ENCODE results near the gene AGRN.
A peak's percentile ranks its signal among the peaks of the same experiment; 100 is the strongest.

The AGRN gene

DNA sequence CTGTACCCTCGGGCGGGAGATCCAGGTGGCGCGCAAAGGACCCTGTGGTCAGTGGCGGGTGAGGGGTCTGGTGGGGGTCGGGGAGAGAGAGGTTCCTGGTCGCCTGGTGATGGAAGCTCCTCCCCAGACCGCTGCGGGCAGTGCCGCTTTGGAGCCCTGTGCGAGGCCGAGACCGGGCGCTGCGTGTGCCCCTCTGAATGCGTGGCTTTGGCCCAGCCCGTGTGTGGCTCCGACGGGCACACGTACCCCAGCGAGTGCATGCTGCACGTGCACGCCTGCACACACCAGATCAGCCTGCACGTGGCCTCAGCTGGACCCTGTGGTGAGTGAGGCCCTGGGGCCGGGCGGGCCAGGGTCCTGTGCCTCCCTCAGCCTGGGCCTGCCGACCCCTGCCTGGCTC is 23.5 kb downstream of the AGRN start:
- intact Hi-C loops (cut with DNase I) = no loop called here
- no peak for DNase-seq

DNA sequence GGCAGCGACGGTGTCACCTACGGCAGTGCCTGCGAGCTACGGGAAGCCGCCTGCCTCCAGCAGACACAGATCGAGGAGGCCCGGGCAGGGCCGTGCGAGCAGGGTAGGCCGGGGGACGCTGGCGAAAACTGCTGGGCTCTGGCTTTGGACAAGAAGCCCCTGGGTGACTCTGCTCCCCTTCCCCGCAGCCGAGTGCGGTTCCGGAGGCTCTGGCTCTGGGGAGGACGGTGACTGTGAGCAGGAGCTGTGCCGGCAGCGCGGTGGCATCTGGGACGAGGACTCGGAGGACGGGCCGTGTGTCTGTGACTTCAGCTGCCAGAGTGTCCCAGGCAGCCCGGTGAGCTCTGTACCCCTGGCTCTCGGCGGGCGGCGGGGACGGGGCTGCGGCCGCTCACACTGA is 24.0 kb downstream of the AGRN start:
- intact Hi-C loops (cut with DNase I) = no loop called here
- no peak for DNase-seq

DNA sequence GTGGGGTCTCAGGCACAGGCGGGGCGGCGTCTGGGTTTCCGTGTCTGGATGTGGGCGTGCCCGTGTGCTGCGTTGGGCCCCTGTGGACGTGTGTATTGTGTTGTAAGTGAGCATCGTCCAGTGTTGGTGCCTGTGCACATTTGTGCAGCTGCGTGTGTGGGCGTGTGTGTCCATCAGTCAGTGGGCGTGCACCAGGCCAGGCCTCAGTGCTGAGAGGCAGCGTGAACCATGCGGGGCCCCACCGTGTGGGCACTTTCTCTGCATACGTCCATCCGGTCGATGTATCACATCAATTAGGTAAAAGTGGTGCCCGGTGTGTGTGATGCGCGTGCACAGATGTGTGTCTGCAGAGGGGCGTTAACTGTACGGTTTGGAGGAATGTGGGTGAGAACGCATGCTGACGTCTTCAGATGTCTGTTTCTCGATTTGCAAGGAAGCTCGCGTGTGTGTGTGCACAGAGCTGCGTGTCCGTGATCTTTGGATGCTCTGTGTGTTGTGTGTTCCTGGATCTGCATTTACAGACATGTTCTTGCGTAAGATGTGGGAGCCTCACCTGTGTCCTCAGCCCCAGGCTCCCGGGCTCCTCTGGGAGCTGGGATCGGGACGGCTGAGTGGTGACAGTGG is 24.6 kb downstream of the AGRN start:
- intact Hi-C loops (cut with DNase I) = no loop called here
- no peak for DNase-seq

DNA sequence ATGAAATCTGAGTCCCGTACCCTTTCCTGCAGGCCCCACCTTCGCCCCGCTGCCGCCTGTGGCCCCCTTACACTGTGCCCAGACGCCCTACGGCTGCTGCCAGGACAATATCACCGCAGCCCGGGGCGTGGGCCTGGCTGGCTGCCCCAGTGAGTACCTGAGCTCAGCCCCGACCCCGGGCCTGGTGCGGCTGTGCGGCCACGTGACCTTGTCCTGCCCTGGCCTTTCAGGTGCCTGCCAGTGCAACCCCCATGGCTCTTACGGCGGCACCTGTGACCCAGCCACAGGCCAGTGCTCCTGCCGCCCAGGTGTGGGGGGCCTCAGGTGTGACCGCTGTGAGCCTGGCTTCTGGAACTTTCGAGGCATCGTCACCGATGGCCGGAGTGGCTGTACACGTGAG is 25.2 kb downstream of the AGRN start:
- DNase-seq = no peak
- intact Hi-C loops (cut with DNase I) = no loop called here

DNA sequence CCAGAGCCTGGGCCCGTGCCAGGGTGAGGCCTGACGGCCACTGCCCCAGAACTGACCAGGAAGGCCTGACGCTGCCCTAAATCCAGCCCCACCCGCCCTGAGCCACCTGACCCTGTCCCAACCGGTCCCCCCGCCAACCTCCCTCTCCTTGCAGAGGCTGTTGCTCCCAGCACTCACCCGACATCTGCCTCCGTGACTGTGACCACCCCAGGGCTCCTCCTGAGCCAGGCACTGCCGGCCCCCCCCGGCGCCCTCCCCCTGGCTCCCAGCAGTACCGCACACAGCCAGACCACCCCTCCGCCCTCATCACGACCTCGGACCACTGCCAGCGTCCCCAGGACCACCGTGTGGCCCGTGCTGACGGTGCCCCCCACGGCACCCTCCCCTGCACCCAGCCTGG is 26.3 kb downstream of the AGRN start:
- DNase-seq = no peak

DNA sequence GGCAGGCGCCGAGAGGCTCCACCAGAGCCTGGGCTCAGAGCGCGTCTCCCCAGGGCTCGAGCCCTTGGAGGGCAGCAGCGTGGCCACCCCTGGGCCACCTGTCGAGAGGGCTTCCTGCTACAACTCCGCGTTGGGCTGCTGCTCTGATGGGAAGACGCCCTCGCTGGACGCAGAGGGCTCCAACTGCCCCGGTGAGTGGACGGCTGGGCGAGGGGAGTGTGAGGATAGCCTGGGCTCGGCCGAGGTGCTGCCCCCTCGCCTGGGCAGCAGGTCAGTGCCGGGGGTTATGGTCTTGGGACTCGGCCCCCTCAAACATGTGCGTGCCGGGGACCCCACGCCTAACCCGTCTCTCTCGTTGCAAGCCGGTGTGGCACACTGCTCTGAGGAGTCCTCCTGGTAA is 26.8 kb downstream of the AGRN start:
- no peak for DNase-seq
- intact Hi-C loops (cut with DNase I) = no loop called here

More for the DNA sequence above, 26.3 kb downstream of the AGRN start:
- intact Hi-C loops (cut with DNase I) = no loop called here

DNA sequence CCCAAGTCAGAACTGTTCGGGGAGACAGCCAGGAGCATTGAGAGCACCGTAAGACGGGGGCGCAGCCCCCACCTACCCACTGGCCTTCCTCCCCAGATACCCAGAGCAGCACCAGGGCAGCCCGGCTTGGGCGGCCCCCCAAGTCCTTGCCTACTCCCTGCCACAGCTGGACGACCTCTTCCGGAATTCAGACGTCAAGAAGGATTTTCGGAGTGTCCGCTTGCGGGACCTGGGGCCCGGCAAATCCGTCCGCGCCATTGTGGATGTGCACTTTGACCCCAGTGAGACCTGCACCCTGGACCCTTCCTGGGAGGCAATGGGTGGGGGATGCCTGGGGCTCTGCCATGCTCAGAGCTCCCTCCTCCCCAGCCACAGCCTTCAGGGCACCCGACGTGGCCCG is 27.5 kb downstream of the AGRN start:
- no peak for DNase-seq
- intact Hi-C loops (cut with DNase I) = no loop called here

DNA sequence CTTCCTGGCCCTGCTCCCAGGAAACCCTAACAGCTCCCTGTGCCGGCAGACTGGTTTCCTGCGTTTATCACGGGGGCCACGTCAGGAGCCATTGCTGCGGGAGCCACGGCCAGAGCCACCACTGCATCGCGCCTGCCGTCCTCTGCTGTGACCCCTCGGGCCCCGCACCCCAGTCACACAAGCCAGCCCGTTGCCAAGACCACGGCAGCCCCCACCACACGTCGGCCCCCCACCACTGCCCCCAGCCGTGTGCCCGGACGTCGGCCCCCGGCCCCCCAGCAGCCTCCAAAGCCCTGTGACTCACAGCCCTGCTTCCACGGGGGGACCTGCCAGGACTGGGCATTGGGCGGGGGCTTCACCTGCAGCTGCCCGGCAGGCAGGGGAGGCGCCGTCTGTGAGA is 28.0 kb downstream of the AGRN start:
- intact Hi-C loops (cut with DNase I) = no loop called here
- DNase-seq = no peak

DNA sequence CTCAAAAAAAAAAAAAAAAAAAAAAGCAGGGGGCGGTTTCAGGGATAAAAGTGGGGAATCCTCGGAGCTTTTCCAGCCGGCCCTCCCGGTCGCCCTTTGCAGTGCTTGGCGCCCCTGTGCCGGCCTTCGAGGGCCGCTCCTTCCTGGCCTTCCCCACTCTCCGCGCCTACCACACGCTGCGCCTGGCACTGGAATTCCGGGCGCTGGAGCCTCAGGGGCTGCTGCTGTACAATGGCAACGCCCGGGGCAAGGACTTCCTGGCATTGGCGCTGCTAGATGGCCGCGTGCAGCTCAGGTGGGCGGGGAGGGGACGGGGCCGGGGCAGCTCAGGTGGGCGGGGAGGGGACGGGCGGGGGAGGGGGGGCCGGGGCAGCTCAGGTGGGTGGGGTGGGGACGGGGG is 28.8 kb downstream of the AGRN start:
- intact Hi-C loops (cut with DNase I) = no loop called here

DNA sequence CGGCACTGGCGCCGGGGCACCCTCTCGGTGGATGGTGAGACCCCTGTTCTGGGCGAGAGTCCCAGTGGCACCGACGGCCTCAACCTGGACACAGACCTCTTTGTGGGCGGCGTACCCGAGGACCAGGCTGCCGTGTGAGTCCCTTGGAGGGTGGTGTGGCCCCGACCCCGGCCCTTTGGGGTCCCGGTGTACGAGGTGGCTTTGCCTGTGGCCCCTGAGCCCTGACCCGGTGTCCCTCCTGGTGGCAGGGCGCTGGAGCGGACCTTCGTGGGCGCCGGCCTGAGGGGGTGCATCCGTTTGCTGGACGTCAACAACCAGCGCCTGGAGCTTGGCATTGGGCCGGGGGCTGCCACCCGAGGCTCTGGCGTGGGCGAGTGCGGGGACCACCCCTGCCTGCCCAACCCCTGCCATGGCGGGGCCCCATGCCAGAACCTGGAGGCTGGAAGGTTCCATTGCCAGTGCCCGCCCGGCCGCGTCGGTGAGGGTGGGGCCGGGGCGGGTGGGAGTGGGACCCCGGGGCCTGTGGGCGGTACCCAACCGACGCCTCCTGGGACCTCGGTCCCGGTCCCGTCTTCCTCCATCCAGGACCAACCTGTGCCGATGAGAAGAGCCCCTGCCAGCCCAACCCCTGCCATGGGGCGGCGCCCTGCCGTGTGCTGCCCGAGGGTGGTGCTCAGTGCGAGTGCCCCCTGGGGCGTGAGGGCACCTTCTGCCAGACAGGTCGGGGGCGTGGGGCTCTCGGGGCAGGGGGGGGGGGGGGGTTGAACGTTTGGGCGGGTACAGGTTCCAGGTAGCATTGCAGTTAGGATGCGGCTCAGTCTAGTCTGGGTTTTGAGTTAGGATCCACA is 29.6 kb downstream of the AGRN start:
- no peak for DNase-seq
- intact Hi-C loops (cut with DNase I) = no loop called here

More for the DNA sequence above, 28.8 kb downstream of the AGRN start:
- no peak for DNase-seq

DNA sequence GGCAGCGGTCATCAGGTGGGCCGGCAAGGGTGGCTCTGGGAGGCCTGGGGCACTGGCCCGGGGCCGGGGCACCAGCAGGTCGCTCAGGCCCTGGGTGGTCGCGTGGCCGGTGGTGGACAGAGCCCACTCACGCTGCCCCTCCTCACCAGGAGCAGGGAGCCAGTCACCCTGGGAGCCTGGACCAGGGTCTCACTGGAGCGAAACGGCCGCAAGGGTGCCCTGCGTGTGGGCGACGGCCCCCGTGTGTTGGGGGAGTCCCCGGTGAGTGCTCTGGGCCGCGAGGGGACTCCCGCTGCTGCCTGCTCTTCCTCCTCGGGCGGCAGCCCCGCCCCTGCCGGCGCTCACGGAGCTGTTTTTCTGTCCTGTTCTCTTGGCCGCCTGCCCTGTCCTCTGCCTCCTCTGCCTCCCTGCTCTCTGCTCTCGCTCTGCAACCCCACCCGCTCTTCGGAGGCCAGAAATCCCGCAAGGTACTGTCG is 30.7 kb downstream of the AGRN start:
- intact Hi-C loops (cut with DNase I) = no loop called here
- no peak for DNase-seq

DNA sequence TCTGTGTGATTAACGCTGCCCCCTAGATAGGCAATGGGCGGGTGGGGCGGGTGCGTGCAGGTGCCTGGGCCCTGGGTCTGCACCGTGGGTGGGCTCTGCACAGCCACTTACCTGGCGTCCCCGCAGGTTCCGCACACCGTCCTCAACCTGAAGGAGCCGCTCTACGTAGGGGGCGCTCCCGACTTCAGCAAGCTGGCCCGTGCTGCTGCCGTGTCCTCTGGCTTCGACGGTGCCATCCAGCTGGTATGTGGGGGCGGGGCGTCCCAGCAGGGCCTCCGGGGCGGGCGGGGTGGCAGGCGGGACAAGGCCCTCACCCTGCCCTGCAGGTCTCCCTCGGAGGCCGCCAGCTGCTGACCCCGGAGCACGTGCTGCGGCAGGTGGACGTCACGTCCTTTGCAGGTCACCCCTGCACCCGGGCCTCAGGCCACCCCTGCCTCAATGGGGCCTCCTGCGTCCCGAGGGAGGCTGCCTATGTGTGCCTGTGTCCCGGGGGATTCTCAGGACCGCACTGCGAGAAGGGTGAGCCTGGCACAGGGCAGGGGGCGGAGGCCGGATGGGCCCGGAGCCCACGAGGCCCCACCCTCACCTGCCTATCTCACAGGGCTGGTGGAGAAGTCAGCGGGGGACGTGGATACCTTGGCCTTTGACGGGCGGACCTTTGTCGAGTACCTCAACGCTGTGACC is 31.3 kb downstream of the AGRN start:
- intact Hi-C loops (cut with DNase I) = no loop called here
- DNase-seq = no peak

DNA sequence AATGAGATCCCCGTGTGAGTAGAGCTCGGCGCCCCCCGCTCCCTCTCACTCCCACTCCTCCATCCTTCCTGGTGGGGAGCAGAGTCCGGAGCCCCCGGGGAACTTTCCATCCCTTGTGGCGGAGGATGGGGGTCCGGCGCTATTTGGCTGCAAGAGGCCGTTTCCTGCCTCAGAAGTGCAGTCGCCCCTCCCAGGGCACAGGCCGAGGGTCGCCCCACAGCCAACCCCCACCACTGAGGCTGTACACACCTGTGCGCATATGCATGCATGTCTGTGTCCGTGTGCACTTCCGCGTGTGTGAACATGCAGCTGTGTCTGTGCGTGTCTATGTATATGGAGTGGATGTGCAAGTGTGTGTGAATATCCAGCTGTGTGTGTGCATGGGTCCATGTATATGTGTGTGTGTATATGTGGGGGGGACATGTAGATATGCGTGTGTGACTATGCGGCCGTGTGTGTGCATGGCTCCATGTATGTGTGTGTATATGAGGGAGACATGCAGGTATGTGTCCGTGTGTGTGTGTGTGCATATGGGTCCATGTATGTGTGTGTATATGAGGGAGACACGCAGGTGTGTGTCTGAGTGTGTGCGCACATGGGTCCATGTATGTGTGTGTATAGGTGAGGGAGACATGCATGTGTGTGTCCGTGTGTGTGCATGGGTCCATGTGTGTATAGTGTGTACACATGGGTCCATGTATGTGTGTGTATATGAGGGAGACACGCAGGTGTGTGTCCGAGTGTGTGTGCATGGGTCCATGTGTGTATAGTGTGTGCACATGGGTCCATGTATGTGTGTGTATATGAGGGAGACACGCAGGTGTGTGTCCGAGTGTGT is 32.3 kb downstream of the AGRN start:
- intact Hi-C loops (cut with DNase I) = no loop called here
- DNase-seq = no peak

DNA sequence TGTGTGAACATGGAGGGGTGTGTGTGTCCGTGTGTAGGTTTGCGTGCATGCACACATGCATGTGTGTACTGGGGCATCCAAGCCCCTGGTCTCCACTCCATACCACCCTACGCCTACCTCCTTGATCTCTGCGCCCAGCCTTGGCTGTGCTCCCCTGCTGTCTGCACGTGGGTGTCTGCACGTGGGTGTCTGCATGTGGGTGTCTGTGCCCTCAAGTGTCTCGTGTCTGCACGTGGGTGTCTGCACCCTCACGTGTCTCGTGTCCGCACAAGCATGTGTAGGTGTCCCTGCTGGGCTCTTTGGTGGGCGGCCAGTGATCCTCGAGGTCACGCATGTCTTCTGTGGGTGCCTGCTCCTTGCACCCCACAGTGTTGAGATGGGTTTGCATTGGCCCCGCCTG is 33.1 kb downstream of the AGRN start:
- DNase-seq = peak in 3 of 42 donors; percentile 42 to 62 (median 46)
- intact Hi-C loops (cut with DNase I) = no loop called here

DNA sequence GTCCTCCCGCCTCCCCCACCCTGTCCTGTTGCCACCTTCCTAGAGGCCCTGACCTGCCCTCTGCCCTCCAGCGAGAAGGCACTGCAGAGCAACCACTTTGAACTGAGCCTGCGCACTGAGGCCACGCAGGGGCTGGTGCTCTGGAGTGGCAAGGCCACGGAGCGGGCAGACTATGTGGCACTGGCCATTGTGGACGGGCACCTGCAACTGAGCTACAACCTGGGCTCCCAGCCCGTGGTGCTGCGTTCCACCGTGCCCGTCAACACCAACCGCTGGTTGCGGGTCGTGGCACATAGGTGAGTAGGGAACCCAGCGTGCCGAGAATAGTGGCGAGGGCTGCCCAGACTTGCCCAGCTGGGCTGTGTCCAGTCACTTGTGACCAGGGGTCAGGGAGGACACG is 33.8 kb downstream of the AGRN start:
- no peak for DNase-seq
- intact Hi-C loops (cut with DNase I) = no loop called here

DNA sequence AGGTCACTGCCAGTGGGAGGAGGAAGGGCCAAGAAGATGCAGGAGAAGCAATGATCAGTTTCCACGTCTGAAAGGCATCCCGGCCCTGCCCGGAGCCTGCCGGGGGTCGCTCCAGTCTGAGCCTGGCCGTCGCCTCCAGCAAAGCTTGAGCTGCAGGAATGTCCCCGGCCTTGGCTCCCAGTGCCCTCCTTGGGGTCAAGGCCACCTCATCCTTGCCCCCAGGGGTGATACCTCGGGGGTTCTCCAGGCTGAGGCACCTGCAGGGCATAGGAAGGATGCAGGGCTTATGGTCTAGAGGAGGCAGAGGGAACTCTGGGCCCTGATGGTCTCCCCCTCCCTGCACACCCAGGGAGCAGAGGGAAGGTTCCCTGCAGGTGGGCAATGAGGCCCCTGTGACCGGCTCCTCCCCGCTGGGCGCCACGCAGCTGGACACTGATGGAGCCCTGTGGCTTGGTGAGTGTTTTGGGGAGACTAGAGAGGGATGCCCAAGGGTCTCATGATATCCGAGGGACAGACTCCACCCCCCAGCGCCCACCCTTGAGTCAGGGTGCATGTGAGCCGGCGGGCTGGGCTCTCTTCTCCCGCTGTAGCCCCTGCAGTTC is 34.3 kb downstream of the AGRN start:
- DNase-seq = peak in 1 of 42 donors; percentile 1
- intact Hi-C loops (cut with DNase I) = no loop called here

DNA sequence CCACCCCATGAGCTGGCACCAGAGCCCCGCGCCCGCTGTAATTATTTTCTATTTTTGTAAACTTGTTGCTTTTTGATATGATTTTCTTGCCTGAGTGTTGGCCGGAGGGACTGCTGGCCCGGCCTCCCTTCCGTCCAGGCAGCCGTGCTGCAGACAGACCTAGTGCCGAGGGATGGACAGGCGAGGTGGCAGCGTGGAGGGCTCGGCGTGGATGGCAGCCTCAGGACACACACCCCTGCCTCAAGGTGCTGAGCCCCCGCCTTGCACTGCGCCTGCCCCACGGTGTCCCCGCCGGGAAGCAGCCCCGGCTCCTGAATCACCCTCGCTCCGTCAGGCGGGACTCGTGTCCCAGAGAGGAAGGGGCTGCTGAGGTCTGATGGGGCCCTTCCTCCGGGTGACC is 35.1 kb downstream of the AGRN start:
- DNase-seq = no peak
- intact Hi-C loops (cut with DNase I) = no loop called here

DNA sequence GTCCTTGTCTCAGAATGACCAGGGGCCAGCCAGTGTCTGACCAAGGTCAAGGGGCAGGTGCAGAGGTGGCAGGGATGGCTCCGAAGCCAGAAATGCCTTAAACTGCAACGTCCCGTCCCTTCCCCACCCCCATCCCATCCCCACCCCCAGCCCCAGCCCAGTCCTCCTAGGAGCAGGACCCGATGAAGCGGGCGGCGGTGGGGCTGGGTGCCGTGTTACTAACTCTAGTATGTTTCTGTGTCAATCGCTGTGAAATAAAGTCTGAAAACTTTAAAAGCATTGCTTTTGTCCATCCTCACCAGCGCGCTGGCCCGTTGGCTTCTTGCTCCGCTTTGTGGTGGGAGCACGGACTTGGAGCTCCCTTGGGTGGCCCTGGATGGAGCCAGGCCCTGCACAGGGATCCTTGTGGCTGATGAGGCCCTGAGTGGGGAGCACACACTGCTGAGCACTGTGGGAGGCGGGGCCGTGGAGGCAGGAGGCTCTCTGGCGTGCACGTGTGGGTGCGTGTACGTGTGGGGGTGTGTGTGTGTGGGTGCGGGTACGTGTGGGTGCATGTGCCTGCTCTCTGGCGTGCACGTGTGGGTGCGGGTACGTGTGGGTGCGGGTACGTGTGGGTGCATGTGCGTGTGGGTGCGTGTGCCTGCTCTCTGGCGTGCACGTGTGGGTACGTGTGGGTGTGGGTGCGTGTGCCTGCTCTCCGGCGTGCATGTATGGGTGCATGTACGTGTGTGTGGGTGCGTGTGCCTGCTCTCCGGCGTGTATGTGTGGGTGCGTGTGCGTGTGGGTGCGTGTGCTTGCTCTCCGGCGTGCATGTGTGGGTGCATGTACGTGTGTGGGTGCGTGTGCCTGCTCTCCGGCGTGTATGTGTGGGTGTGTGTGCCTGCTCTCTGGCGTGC is 36.2 kb downstream of the AGRN start:
- intact Hi-C loops (cut with DNase I) = no loop called here

More for the DNA sequence above, 36.2 kb downstream of the AGRN start:
- no peak for DNase-seq
